ENCODE results near the gene MRPL37.

DNA sequence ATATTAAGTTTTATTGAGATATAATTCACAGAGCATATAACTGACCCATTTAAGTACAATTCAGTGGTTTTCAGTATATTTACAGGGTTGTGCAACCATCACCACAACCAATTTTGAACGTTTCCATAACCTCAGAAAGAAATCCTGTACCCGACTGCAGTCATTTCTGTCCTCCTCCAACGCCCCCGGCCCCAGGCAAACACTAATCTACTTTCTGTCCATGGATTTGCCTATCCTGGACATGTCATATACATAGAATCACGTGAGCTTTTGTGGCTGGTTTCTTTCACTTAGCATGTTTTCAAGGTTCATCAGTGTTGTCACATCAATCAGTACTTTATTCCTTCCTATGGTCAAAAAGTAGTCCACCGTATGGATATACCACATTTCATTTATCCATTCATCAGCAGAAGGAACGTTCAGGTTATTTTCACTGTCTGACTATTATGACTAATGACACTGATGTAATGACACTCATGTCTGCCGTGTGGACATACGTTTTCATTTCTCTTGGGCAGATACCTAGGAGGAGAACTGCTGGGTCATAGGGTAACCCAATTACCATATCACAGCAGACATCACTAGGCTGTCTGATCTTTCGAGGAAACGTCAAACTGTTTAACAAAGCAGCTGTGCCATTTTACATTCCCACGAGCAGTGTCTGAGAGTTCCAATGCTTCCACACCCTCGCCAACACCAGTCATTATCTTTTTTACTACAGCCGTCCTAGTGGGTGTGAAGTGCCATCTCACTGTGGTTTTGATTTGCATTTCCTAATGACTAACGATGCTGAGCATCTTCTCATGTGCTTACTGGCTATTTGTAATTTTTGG is 30.8 kb downstream of the MRPL37 start:
- no peak for TF ChIP-seq EP300 (IDR thresholded peaks at IDR 0.05)
- TF ChIP-seq CTCF (IDR thresholded peaks at IDR 0.05): no peak
- TF ChIP-seq POLR2A (IDR thresholded peaks at IDR 0.05): no peak

Data from ovary (tissue), 3 donors.